BJ (cell line): ENCODE measurements around the gene KCNN4. TPM values are rescaled to one million over a fixed set of nuclear protein-coding genes. Genes with fewer than 3 reads are reported as not detected.

Experiments used
- CTCF ChIA-PET: fragments of 350-600 bp; formaldehyde crosslinking; extraction: SDS; loops from one replicate; lab custom pipeline; 2021; ENCODE audit warnings: antibody characterized with exemption, inconsistent platforms; lab: Yijun Ruan, JAX
- POLR2A ChIA-PET: fragments of 300-600 bp; sonication (Branson Sonifier 250); formaldehyde crosslinking; extraction: SDS; loops from one replicate; lab custom pipeline; 2021; ENCODE audit warnings: antibody characterized with exemption; lab: Charles Lee
- DNase-seq: peaks from one replicate; pipeline ENCODE4 v3.0.0-alpha.2; 2011; ENCODE audit warnings: low read depth
- H3K27me3 ChIP-seq: 2 replicates; pipeline ENCODE4 v1.6.0; 2011; ENCODE audit warnings: low read length; ENCODE audit not compliant: control insufficient read depth, insufficient read depth
- H3K36me3 ChIP-seq: 2 replicates; pipeline ENCODE4 v1.5.1; 2011; ENCODE audit warnings: low read length; ENCODE audit not compliant: control insufficient read depth, insufficient read depth
- H3K4me3 ChIP-seq: 2 replicates; pipeline ENCODE4 v1.5.1; 2011; ENCODE audit warnings: low read depth, mild to moderate bottlenecking, control low read depth, low read length
- CTCF ChIP-seq: IDR thresholded peaks from 2 replicates; pipeline ENCODE4 v1.5.1; 2011; ENCODE audit warnings: low read depth, mild to moderate bottlenecking, control low read depth, inconsistent platforms, low read length, moderate library complexity; ENCODE audit not compliant: insufficient read depth
- polyA plus RNA-seq: library from polyadenylated mRNA; depleted of rRNA; stranded (reverse); fragments of >200 nt; gene quantifications from 2 replicates; pipeline ENCODE4 v1.2.3, GENCODE V29; 2011

The KCNN4 gene
- polyA plus RNA-seq, 1 experiment: 0.38 TPM

GRCh38 chr19:43773725-43774102 is 7.1 kb downstream of the KCNN4 start:
- H3K27me3 ChIP-seq: peaks cover 2% of the 10 kb centered on the region; the same call in 1 of the 2 replicates
- ChIA-PET CTCF (interaction anchor here (0.6 to 6.1 kb wide), 15 partner anchors 9 to 104 kb away, joined by 3 to 71 read pairs (median 5); partner anchors contain the start of gene PLAUR), POLR2A (no interaction called here)
- TF ChIP-seq CTCF: no peak
- DNase-seq: no peak
- no peaks in the 10 kb centered on the region for H3K36me3 ChIP-seq
- H3K4me3 ChIP-seq: no peak overlapping the region

DNA sequence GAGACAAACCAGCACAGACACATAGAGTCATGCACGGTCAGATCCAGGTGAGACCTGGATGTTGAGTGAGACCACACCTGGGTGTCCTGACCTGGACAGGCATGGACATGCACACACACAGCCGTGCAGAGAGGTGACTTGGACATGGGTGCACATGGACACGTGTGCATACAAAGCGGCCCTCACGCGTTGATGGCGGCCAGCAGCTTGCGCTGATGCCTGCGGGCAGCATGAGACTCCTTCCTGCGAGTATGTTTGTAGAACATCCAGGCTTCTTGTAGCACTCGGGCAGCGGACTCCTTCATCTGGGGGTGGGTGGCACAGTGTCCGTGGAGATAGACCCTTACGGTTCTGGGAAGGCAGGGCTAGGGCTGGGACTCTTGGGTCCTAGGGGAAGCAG is 11.5 kb downstream of the KCNN4 start:
- H3K36me3 ChIP-seq: no peaks in the 10 kb centered on the region
- H3K27me3 ChIP-seq: no peaks in the 10 kb centered on the region
- DNase-seq: no peak
- no peak overlapping the region for H3K4me3 ChIP-seq
- no peak for TF ChIP-seq CTCF
- CTCF ChIA-PET: interaction anchor here (1.8 to 7.6 kb wide), 3 partner anchors 12 to 95 kb away, joined by 4 to 59 read pairs (median 44); partner anchors contain the start of gene SMG9
- POLR2A ChIA-PET: interaction anchor here (0.6 kb wide), 1 partner anchor 11 kb away, joined by 4 read pairs; no protein-coding TSS in a partner anchor

- H3K36me3 ChIP-seq: no peaks in the 10 kb centered on the region
- no peaks in the 10 kb centered on the region for H3K27me3 ChIP-seq
- no peak for DNase-seq
- H3K4me3 ChIP-seq: no peak overlapping the region
- POLR2A ChIA-PET: interaction anchor here (0.6 kb wide), 1 partner anchor 10 kb away, joined by 4 read pairs; no protein-coding TSS in a partner anchor
- TF ChIP-seq CTCF: no peak
- CTCF ChIA-PET: interaction anchor here (0.7 to 7.6 kb wide), 7 partner anchors 10 to 99 kb away, joined by 3 to 59 read pairs (median 4); partner anchors contain the start of genes PLAUR and SMG9
Measured at GRCh38 chr19:43768273-43769050, 12.3 kb downstream of the KCNN4 start.

DNA sequence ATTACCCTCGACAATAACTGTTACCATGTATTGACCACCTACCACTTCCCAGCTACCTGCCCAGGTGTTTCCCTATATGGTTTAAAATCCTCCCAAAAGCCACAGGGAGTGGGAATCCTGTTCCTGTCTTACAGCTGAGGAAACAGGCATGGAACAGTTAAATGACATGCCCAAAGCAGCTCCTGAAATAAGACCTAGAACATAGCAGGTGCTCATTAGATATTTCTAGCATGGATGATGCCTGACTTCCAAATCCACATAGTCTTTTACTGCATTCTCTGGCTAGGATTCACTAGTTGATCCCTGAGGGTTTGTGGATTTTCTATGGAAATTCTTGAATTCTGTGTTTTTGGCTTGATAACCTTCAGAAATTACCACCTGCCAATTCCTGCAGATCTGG is 13.0 kb downstream of the KCNN4 start:
- DNase-seq: no peak
- POLR2A ChIA-PET: no interaction called here

More for the DNA sequence above, 13.0 kb downstream of the KCNN4 start:
- CTCF ChIA-PET: interaction anchor here (1.2 to 7.6 kb wide), 5 partner anchors 10 to 98 kb away, joined by 3 to 59 read pairs (median 9); partner anchors contain the start of genes PLAUR and SMG9
- H3K36me3 ChIP-seq: no peaks in the 10 kb centered on the region
- no peak overlapping the region for H3K4me3 ChIP-seq
- TF ChIP-seq CTCF: no peak
- H3K27me3 ChIP-seq: no peaks in the 10 kb centered on the region
